ENCODE measurements around the gene KCNK5.

KCNK5 gene

DNA sequence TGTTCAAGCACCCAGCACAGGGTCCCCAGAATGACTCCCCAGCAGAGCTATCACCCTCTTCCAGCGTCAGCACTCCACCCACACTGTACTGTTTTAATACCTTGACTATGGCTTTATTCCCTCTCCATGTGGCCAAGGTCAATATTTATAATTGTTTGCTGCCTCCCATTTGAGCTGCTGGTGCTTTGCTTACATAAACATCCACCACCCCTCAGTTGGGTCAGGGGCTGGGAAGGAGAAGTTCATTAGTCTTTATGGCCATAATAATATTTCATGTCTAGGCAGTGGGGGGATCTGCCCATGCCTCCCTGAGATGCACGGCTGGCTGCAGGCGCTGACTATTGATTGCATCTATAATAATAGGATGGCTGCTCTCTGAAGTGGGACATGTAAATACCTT lies 72.5 kb downstream of the KCNK5 start:
- H3K27me3 ChIP-seq (ENCODE audit: insufficient read depth, low read length, poor library complexity) = peaks cover 7% of the 10 kb centered on the region
- no peak overlapping the region for H3K9ac ChIP-seq (ENCODE audit: low read depth, low read length)
- H2AFZ ChIP-seq (ENCODE audit: low read depth, low read length) = no peak overlapping the region
- no peaks in the 10 kb centered on the region for H3K36me3 ChIP-seq (ENCODE audit: insufficient read depth, low read length)
- no peaks in the 10 kb centered on the region for H3K9me3 ChIP-seq (ENCODE audit: insufficient read depth, low read length, severe bottlenecking)
- no peak overlapping the region for H3K4me2 ChIP-seq (ENCODE audit: insufficient read depth, low read length)
- no peaks in the 10 kb centered on the region for H4K20me1 ChIP-seq (ENCODE audit: insufficient read depth, low read length)
- DNase-seq (no peak), ATAC-seq (ENCODE audit: insufficient read depth, low read depth) (no peak)
- no peaks in the 10 kb centered on the region for H3K4me1 ChIP-seq (ENCODE audit: insufficient read depth, low read length)
- TF ChIP-seq CTCF (IDR thresholded peaks at IDR 0.05; ENCODE audit: borderline replicate concordance, extremely low read depth, low read length, poor library complexity, severe bottlenecking) (no peak), EZH2 (IDR thresholded peaks at IDR 0.05; ENCODE audit: borderline replicate concordance, low read depth, low read length, severe bottlenecking) (no peak)
- H3K4me3 ChIP-seq (ENCODE audit: low read depth in 1 of 2, low read length in 2 of 2) = no peak overlapping the region
- no peak overlapping the region for H3K27ac ChIP-seq (ENCODE audit: low read length)
- H3K79me2 ChIP-seq (ENCODE audit: insufficient read depth, low read length) = no peaks in the 10 kb centered on the region

DNA sequence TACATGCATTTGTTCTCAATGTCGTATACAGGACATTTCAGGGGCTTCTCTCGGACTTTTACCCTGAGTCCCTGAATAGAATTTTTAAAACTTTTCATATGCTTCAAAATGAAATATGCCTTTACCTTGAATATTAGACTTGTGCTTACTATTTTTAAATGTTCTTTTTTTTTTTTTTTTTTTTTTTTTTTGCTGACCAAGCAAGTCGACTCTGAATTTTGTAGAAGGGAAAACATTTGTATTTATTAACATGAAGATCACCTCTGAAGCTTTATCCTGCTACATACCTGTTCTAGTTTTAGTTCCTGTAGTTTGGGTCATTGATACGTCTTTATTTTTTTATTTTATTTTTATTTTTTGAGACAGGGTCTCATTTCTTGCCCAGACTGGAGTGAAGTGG lies 74.6 kb downstream of the KCNK5 start:
- Histone ChIP-seq H3K27me3 (ENCODE audit: insufficient read depth, low read length, poor library complexity) (peaks cover 13% of the 10 kb centered on the region), H3K4me2 (ENCODE audit: insufficient read depth, low read length) (no peak overlapping the region), H3K4me3 (ENCODE audit: low read depth in 1 of 2, low read length in 2 of 2) (no peak overlapping the region), H3K36me3 (ENCODE audit: insufficient read depth, low read length) (no peaks in the 10 kb centered on the region), H4K20me1 (ENCODE audit: insufficient read depth, low read length) (no peaks in the 10 kb centered on the region), H3K4me1 (ENCODE audit: insufficient read depth, low read length) (no peaks in the 10 kb centered on the region), H2AFZ (ENCODE audit: low read depth, low read length) (no peak overlapping the region), H3K27ac (ENCODE audit: low read length) (no peak overlapping the region), H3K9me3 (ENCODE audit: insufficient read depth, low read length, severe bottlenecking) (no peaks in the 10 kb centered on the region), H3K9ac (ENCODE audit: low read depth, low read length) (no peak overlapping the region), H3K79me2 (ENCODE audit: insufficient read depth, low read length) (no peaks in the 10 kb centered on the region)
- no peak for DNase-seq
- no peak for ATAC-seq (ENCODE audit: insufficient read depth, low read depth)
- no peak for TF ChIP-seq CTCF (IDR thresholded peaks at IDR 0.05; ENCODE audit: borderline replicate concordance, extremely low read depth, low read length, poor library complexity, severe bottlenecking)

DNA sequence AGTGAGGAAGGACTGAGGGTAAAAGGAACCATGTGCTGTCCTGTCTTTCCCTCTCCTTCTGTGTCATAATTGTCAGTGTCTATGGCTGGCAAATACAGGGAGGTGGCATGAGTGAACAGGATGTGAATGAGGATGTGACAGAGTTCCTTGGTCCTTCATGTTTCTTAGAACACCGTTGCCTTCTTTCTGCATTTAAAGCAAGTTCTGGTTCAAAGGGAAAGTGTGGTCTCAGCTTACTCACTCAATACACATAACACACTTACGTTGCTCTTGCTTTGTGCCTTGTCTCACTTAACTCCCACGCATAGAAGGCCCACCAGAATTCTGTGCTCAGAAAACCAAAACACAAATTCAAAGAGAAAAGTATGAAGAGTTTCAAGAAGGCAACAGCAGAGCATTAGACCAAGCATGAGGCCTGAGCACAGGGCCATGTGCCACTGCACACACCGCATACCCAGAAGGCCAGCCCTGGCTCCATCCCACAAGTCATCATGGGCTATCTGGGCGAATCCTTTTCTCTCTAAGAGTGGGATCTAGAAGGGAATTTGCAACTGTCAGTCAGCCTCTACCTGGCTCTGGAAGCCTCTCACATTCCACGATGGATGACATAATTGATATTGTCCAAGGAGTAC lies 75.4 kb downstream of the KCNK5 start:
- H3K36me3 ChIP-seq (ENCODE audit: insufficient read depth, low read length) = no peaks in the 10 kb centered on the region
- no peak overlapping the region for H3K27ac ChIP-seq (ENCODE audit: low read length)
- H3K9me3 ChIP-seq (ENCODE audit: insufficient read depth, low read length, severe bottlenecking) = no peaks in the 10 kb centered on the region
- no peaks in the 10 kb centered on the region for H3K4me1 ChIP-seq (ENCODE audit: insufficient read depth, low read length)
- no peaks in the 10 kb centered on the region for H4K20me1 ChIP-seq (ENCODE audit: insufficient read depth, low read length)
- H3K27me3 ChIP-seq (ENCODE audit: insufficient read depth, low read length, poor library complexity) = peaks cover 17% of the 10 kb centered on the region
- ATAC-seq (ENCODE audit: insufficient read depth, low read depth) = no peak
- H3K79me2 ChIP-seq (ENCODE audit: insufficient read depth, low read length) = no peaks in the 10 kb centered on the region
- TF ChIP-seq EZH2 (IDR thresholded peaks at IDR 0.05; ENCODE audit: borderline replicate concordance, low read depth, low read length, severe bottlenecking) (no peak), CTCF (IDR thresholded peaks at IDR 0.05; ENCODE audit: borderline replicate concordance, extremely low read depth, low read length, poor library complexity, severe bottlenecking) (no peak)
- H3K4me3 ChIP-seq (ENCODE audit: low read depth in 1 of 2, low read length in 2 of 2) = no peak overlapping the region
- H2AFZ ChIP-seq (ENCODE audit: low read depth, low read length) = no peak overlapping the region
- no peak overlapping the region for H3K4me2 ChIP-seq (ENCODE audit: insufficient read depth, low read length)
- no peak overlapping the region for H3K9ac ChIP-seq (ENCODE audit: low read depth, low read length)
- DNase-seq = no peak

DNA sequence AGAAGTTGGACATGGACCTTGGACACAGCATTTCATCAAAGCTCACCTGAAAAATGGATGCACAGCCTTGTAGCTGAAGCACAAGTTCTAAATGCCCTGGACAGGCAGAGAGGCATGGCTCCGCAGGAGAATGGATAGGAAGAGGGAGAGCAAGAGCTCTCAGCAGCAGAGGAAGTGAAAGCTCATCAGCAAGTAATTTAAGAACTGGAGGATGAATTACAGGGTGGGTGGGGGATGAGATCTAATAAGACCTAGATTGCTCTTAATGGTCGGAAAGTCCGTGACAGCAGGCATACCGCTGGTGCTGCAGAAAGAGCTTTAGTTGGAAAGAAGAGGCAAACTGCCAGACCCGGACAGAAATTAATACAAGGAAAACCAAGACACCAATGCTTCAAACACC lies 77.0 kb downstream of the KCNK5 start:
- H3K79me2 ChIP-seq (ENCODE audit: insufficient read depth, low read length) = no peaks in the 10 kb centered on the region
- TF ChIP-seq EZH2 (IDR thresholded peaks at IDR 0.05; ENCODE audit: borderline replicate concordance, low read depth, low read length, severe bottlenecking) (no peak), CTCF (IDR thresholded peaks at IDR 0.05; ENCODE audit: borderline replicate concordance, extremely low read depth, low read length, poor library complexity, severe bottlenecking) (no peak)
- peaks cover 22% of the 10 kb centered on the region for H3K27me3 ChIP-seq (ENCODE audit: insufficient read depth, low read length, poor library complexity)
- no peaks in the 10 kb centered on the region for H4K20me1 ChIP-seq (ENCODE audit: insufficient read depth, low read length)
- DNase-seq (no peak), ATAC-seq (ENCODE audit: insufficient read depth, low read depth) (no peak)
- H3K27ac ChIP-seq (ENCODE audit: low read length) = no peak overlapping the region
- no peak overlapping the region for H3K4me2 ChIP-seq (ENCODE audit: insufficient read depth, low read length)
- H3K9me3 ChIP-seq (ENCODE audit: insufficient read depth, low read length, severe bottlenecking) = no peaks in the 10 kb centered on the region
- H3K4me1 ChIP-seq (ENCODE audit: insufficient read depth, low read length) = no peaks in the 10 kb centered on the region
- H3K9ac ChIP-seq (ENCODE audit: low read depth, low read length) = no peak overlapping the region
- no peaks in the 10 kb centered on the region for H3K36me3 ChIP-seq (ENCODE audit: insufficient read depth, low read length)
- no peak overlapping the region for H3K4me3 ChIP-seq (ENCODE audit: low read depth in 1 of 2, low read length in 2 of 2)
- no peak overlapping the region for H2AFZ ChIP-seq (ENCODE audit: low read depth, low read length)
